ENCODE data around the gene GPR107. TPM values are rescaled to one million over a fixed set of nuclear protein-coding genes. Genes with fewer than 3 reads are reported as not detected.

The GPR107 gene
- total RNA-seq, 1 experiment from 2014 or later, result 11.6 TPM

DNA sequence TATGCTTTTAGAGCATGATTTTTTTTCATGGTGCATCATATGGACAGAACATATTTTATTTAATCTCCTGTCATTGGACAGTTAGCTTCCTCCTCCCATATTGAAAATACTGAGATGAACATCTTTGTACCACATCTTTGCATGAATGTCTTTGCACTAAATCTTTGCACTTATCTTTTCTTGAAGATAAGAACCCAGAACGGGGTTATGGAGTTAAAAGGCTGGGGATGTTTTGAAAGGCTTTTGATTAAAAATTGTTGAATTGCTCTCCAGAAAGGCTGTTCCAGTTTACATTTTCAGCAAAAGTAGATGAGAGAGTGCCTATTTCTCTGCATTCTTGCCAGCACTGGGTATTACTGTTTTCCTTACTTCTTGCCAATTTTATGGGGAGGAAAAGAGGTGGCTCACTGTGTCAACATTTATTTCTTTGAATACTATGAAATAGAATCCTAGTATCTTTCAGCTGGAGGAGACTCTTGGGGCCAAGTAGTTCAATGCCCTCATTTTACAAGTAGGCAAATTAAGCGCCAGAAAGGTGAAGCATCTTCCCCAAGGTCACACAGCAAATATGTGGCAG is 125.7 kb downstream of the GPR107 start:
- Histone ChIP-seq H3K4me3 (ENCODE audit: low read length) (no peak overlapping the region), H4K20me1 (ENCODE audit: insufficient read depth, low read depth, low read length) (no peaks in the 10 kb centered on the region), H3K27ac (ENCODE audit: low read length) (no peak overlapping the region), H3K9me2 (replicated peaks; ENCODE audit: insufficient read depth, low read length) (no peaks in the 10 kb centered on the region), H2AFZ (ENCODE audit: low read length) (no peak overlapping the region), H3K4me2 (ENCODE audit: low read depth, low read length, poor library complexity, severe bottlenecking) (no peak overlapping the region), H3K36me3 (ENCODE audit: insufficient read depth, low read length) (no peaks in the 10 kb centered on the region), H3K79me2 (ENCODE audit: low read length) (no peaks in the 10 kb centered on the region), H3K27me3 (ENCODE audit: low read length) (no peaks in the 10 kb centered on the region), H3K9ac (ENCODE audit: low read length) (no peak overlapping the region), H3K9me3 (ENCODE audit: low read length) (no peaks in the 10 kb centered on the region), H3K4me1 (ENCODE audit: low read length) (no peaks in the 10 kb centered on the region)
- no peak for DNase-seq

DNA sequence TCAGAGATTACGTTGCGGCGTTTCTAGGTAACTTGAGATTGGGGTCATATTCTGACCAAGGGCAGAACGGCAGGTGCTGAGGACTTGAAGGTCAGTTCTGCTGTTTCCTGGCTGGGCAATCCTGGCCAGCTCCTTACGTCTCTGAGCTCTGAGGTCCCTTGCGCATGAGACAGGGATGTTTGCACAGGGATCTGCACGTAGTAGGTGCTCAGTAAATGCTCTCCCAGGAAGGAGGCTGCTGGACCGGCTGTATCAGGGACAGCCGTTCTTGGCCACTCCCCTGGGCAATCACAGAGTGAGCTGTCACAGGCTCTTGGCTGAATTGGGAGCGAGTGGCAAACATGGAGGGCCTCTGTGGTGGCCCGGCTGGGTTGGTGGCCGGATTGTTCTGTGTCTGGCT is 126.8 kb downstream of the GPR107 start:
- H3K79me2 ChIP-seq (ENCODE audit: low read length), result no peaks in the 10 kb centered on the region
- H3K9ac ChIP-seq (ENCODE audit: low read length), result no peak overlapping the region
- no peak overlapping the region for H3K4me3 ChIP-seq (ENCODE audit: low read length)
- H3K9me2 ChIP-seq (replicated peaks; ENCODE audit: insufficient read depth, low read length), result no peaks in the 10 kb centered on the region
- no peak overlapping the region for H3K4me2 ChIP-seq (ENCODE audit: low read depth, low read length, poor library complexity, severe bottlenecking)
- H3K27me3 ChIP-seq (ENCODE audit: low read length), result no peaks in the 10 kb centered on the region
- no peaks in the 10 kb centered on the region for H3K36me3 ChIP-seq (ENCODE audit: insufficient read depth, low read length)
- no peaks in the 10 kb centered on the region for H4K20me1 ChIP-seq (ENCODE audit: insufficient read depth, low read depth, low read length)
- H3K4me1 ChIP-seq (ENCODE audit: low read length), result no peaks in the 10 kb centered on the region
- H3K9me3 ChIP-seq (ENCODE audit: low read length), result no peaks in the 10 kb centered on the region
- H3K27ac ChIP-seq (ENCODE audit: low read length), result no peak overlapping the region
- no peak overlapping the region for H2AFZ ChIP-seq (ENCODE audit: low read length)
- no peak for DNase-seq

DNA sequence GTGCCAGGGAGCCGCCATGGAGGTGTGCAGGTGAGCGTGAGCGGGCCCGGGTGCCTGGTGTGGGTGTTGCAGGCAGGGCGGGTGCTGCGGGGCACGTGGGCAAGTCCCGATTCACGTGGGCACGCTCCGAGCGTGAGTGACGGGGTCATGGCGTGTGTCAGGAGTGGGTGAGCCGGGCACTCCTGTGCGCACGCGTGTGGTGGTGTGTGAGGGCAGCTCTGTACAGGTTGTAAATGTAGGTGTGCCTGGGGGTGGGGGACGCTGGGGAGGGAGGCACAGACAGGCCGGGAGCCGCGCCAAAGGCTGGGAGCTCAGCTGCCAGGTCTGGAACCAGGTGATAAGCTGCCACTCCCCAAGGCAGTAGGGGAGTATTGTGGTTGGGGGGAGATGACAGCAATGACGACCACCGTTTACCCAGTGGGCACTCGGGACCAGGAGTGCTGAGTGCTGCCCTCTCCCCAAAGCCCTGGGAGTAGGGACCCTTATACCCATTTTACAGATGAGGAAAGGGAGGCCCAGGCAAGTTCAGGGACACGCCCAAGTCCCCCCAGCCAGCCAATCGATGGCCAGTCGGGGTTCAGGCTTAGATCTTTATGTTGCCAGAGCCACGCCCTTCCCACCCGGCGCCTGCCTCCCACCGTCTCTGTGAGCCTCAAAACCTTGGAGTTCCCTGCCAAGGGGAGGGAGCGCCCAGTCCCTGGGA is 128.1 kb downstream of the GPR107 start:
- no peaks in the 10 kb centered on the region for H3K36me3 ChIP-seq (ENCODE audit: insufficient read depth, low read length)
- H3K9me2 ChIP-seq (replicated peaks; ENCODE audit: insufficient read depth, low read length), result no peaks in the 10 kb centered on the region
- no peak for DNase-seq
- no peaks in the 10 kb centered on the region for H4K20me1 ChIP-seq (ENCODE audit: insufficient read depth, low read depth, low read length)
- H2AFZ ChIP-seq (ENCODE audit: low read length), result no peak overlapping the region
- H3K4me3 ChIP-seq (ENCODE audit: low read length), result no peak overlapping the region
- H3K27me3 ChIP-seq (ENCODE audit: low read length), result no peaks in the 10 kb centered on the region
- H3K4me1 ChIP-seq (ENCODE audit: low read length), result no peaks in the 10 kb centered on the region
- H3K79me2 ChIP-seq (ENCODE audit: low read length), result no peaks in the 10 kb centered on the region
- H3K27ac ChIP-seq (ENCODE audit: low read length), result no peak overlapping the region
- no peak overlapping the region for H3K9ac ChIP-seq (ENCODE audit: low read length)
- no peak overlapping the region for H3K4me2 ChIP-seq (ENCODE audit: low read depth, low read length, poor library complexity, severe bottlenecking)
- H3K9me3 ChIP-seq (ENCODE audit: low read length), result no peaks in the 10 kb centered on the region

DNA sequence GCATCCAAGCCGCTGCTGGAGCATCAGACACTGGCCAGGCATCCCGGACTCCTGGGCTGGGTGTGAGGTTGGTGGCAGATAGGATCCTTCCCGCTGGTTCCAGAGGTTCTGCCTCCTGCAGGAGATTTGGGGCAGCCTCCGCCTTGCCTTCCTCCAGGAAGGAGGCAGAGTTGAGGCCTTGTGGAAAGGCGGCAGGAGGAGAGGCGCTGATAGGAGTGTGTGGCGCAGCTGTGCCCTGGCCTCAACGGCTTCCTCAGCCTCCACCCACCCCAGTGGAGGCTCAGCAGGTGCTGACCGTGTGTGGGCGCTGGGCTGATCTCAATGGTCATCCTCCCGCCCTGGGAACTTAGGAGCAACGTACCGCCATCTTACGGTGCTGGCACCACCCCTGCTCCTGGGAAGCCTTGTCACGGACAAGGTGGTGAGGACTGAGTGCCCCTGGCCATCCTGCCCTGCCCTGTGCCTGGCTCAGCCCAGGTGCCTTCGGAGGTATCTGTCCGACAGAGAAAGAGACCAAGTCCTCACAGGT is 128.7 kb downstream of the GPR107 start:
- no peak overlapping the region for H3K4me2 ChIP-seq (ENCODE audit: low read depth, low read length, poor library complexity, severe bottlenecking)
- H4K20me1 ChIP-seq (ENCODE audit: insufficient read depth, low read depth, low read length), result no peaks in the 10 kb centered on the region
- H3K4me3 ChIP-seq (ENCODE audit: low read length), result no peak overlapping the region
- DNase-seq, result no peak
- no peak overlapping the region for H2AFZ ChIP-seq (ENCODE audit: low read length)
- no peaks in the 10 kb centered on the region for H3K79me2 ChIP-seq (ENCODE audit: low read length)
- H3K9ac ChIP-seq (ENCODE audit: low read length), result no peak overlapping the region
- no peaks in the 10 kb centered on the region for H3K36me3 ChIP-seq (ENCODE audit: insufficient read depth, low read length)
- H3K4me1 ChIP-seq (ENCODE audit: low read length), result no peaks in the 10 kb centered on the region
- H3K9me3 ChIP-seq (ENCODE audit: low read length), result no peaks in the 10 kb centered on the region
- no peak overlapping the region for H3K27ac ChIP-seq (ENCODE audit: low read length)
- no peaks in the 10 kb centered on the region for H3K27me3 ChIP-seq (ENCODE audit: low read length)
- H3K9me2 ChIP-seq (replicated peaks; ENCODE audit: insufficient read depth, low read length), result no peaks in the 10 kb centered on the region

DNA sequence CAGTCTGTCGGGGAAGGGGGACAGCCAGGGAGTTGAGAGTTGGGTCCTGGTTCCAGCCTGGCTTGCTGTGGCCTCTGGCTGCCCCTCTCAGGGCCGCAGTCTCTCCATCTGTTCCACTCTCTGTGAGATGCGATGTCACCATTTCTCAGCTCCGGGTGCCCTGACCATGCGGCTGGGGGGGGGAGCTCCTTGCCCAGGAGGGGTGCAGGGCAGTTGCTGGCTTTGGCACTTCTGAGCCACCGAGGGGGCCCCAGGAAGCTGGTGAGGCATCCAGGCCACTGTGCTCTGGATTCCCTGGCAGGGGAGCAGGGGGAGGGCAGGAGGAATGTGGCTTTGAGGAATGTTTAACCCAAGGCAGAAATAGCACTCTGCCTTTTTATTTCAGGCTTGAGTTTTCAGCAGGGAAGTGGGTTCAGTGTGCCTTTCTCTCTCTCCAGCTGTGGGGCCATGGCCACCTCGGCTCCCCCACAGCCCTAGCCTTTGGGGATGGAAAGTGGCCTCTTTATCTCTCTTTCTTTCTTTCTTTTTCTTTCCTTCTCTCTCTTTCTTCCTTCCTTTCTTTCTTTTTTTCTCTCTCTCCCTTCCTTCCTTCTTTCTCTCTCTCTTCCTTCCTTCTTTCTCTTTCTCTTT is 129.5 kb downstream of the GPR107 start:
- no peak overlapping the region for H3K9ac ChIP-seq (ENCODE audit: low read length)
- H3K9me2 ChIP-seq (replicated peaks; ENCODE audit: insufficient read depth, low read length), result no peaks in the 10 kb centered on the region
- H3K27ac ChIP-seq (ENCODE audit: low read length), result no peak overlapping the region
- no peak for DNase-seq
- H3K4me3 ChIP-seq (ENCODE audit: low read length), result no peak overlapping the region
- H2AFZ ChIP-seq (ENCODE audit: low read length), result no peak overlapping the region
- H3K27me3 ChIP-seq (ENCODE audit: low read length), result no peaks in the 10 kb centered on the region
- H4K20me1 ChIP-seq (ENCODE audit: insufficient read depth, low read depth, low read length), result no peaks in the 10 kb centered on the region
- H3K4me2 ChIP-seq (ENCODE audit: low read depth, low read length, poor library complexity, severe bottlenecking), result no peak overlapping the region
- H3K4me1 ChIP-seq (ENCODE audit: low read length), result no peaks in the 10 kb centered on the region
- no peaks in the 10 kb centered on the region for H3K9me3 ChIP-seq (ENCODE audit: low read length)
- H3K79me2 ChIP-seq (ENCODE audit: low read length), result no peaks in the 10 kb centered on the region
- H3K36me3 ChIP-seq (ENCODE audit: insufficient read depth, low read length), result no peaks in the 10 kb centered on the region

DNA sequence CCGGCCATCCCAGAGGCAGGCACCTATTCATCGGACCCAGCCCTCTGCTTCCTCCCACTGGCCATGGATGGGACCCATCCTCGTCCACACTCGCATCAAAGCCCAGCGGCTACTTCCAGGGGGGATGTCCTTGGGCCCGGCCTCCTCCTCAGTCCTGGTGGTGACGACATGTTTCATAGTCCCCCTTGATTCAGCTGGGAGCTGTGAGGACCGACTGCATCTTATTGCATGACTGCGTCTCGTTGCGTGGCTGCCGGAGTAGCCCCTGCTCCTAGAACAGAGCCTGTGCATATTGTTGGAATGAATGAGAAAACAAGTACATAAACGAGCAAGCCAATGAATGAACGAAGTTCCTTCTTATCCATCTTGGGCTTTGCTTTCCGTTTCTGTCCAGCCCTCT is 131.3 kb downstream of the GPR107 start:
- H3K79me2 ChIP-seq (ENCODE audit: low read length), result no peaks in the 10 kb centered on the region
- H3K27me3 ChIP-seq (ENCODE audit: low read length), result no peaks in the 10 kb centered on the region
- H3K9me2 ChIP-seq (replicated peaks; ENCODE audit: insufficient read depth, low read length), result no peaks in the 10 kb centered on the region
- H3K36me3 ChIP-seq (ENCODE audit: insufficient read depth, low read length), result no peaks in the 10 kb centered on the region
- no peak overlapping the region for H3K27ac ChIP-seq (ENCODE audit: low read length)
- no peak overlapping the region for H3K4me3 ChIP-seq (ENCODE audit: low read length)
- no peaks in the 10 kb centered on the region for H3K9me3 ChIP-seq (ENCODE audit: low read length)
- DNase-seq, result no peak
- no peak overlapping the region for H2AFZ ChIP-seq (ENCODE audit: low read length)
- H3K4me2 ChIP-seq (ENCODE audit: low read depth, low read length, poor library complexity, severe bottlenecking), result no peak overlapping the region
- H4K20me1 ChIP-seq (ENCODE audit: insufficient read depth, low read depth, low read length), result no peaks in the 10 kb centered on the region
- no peak overlapping the region for H3K9ac ChIP-seq (ENCODE audit: low read length)
- H3K4me1 ChIP-seq (ENCODE audit: low read length), result no peaks in the 10 kb centered on the region

DNA sequence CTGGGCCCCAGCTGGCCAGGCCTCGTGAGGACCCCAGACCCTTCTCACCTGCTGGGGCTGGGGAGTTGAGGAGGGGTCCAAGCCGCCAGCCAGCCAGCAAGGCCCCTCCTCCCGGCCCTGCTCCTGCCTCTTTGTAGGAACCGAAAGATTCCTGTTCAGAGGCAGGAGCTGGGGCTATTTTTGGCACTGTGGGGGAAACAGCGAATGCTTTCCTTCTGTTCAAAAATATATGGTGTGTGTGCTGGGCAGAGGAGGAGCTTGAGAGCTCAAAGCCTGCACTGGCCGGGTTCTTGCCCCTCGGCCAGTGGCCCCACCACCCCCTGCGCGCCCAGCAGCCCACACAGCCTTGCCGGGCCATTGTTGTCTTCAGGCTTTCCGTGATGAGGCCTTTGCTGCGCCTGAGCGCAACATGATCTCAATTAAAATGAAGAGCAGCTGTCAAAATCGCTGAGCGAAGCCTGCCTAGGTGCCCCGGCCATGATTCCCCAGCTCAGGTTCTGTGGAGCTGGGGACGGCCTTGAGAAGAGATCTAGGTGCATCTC is 131.9 kb downstream of the GPR107 start:
- H3K4me1 ChIP-seq (ENCODE audit: low read length), result no peaks in the 10 kb centered on the region
- no peak overlapping the region for H3K27ac ChIP-seq (ENCODE audit: low read length)
- no peaks in the 10 kb centered on the region for H4K20me1 ChIP-seq (ENCODE audit: insufficient read depth, low read depth, low read length)
- H2AFZ ChIP-seq (ENCODE audit: low read length), result no peak overlapping the region
- no peaks in the 10 kb centered on the region for H3K27me3 ChIP-seq (ENCODE audit: low read length)
- H3K79me2 ChIP-seq (ENCODE audit: low read length), result no peaks in the 10 kb centered on the region
- no peak overlapping the region for H3K4me3 ChIP-seq (ENCODE audit: low read length)
- H3K9ac ChIP-seq (ENCODE audit: low read length), result no peak overlapping the region
- no peaks in the 10 kb centered on the region for H3K9me3 ChIP-seq (ENCODE audit: low read length)
- DNase-seq, result no peak
- H3K9me2 ChIP-seq (replicated peaks; ENCODE audit: insufficient read depth, low read length), result no peaks in the 10 kb centered on the region
- no peak overlapping the region for H3K4me2 ChIP-seq (ENCODE audit: low read depth, low read length, poor library complexity, severe bottlenecking)
- no peaks in the 10 kb centered on the region for H3K36me3 ChIP-seq (ENCODE audit: insufficient read depth, low read length)

DNA sequence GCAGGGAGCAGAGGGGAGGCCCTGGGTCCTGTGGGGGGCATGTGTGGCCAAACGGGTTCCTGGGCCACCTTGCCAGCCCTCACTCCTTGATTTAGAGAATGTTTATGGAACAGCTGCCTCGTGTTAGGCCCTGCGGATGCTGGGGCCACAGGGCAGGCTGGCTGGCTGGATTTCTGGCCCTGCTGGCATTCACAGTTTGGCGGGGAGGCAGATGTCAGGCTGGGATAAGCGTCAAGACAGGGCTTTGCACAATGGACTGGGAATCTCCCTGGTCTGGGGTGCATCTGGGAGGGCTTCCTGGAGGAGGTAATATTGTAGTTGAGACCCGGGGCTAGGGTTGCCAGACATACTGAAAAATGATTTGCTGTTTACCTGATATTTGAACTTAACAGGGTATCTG is 132.3 kb downstream of the GPR107 start:
- no peaks in the 10 kb centered on the region for H3K79me2 ChIP-seq (ENCODE audit: low read length)
- H3K36me3 ChIP-seq (ENCODE audit: insufficient read depth, low read length), result no peaks in the 10 kb centered on the region
- no peaks in the 10 kb centered on the region for H3K27me3 ChIP-seq (ENCODE audit: low read length)
- H3K27ac ChIP-seq (ENCODE audit: low read length), result no peak overlapping the region
- no peaks in the 10 kb centered on the region for H3K4me1 ChIP-seq (ENCODE audit: low read length)
- no peak for DNase-seq
- no peaks in the 10 kb centered on the region for H3K9me3 ChIP-seq (ENCODE audit: low read length)
- no peaks in the 10 kb centered on the region for H3K9me2 ChIP-seq (replicated peaks; ENCODE audit: insufficient read depth, low read length)
- no peak overlapping the region for H2AFZ ChIP-seq (ENCODE audit: low read length)
- H3K9ac ChIP-seq (ENCODE audit: low read length), result no peak overlapping the region
- no peak overlapping the region for H3K4me3 ChIP-seq (ENCODE audit: low read length)
- H3K4me2 ChIP-seq (ENCODE audit: low read depth, low read length, poor library complexity, severe bottlenecking), result no peak overlapping the region
- no peaks in the 10 kb centered on the region for H4K20me1 ChIP-seq (ENCODE audit: insufficient read depth, low read depth, low read length)
